Left ventricle myocardium inferior (tissue), 1 donor: Measurements from ENCODE around the gene TTC39A. TPM values are rescaled to one million over a fixed set of nuclear protein-coding genes. Genes with fewer than 3 reads are reported as not detected.

Experiments used
- DNase-seq: peaks from one replicate; pipeline ENCODE4 v3.0.0-alpha.2; 2020
- H3K27ac ChIP-seq: fragments of 200-600 bp; replicated peaks from 2 replicates; pipeline ENCODE4 v1.8.0; 2021
- H3K27me3 ChIP-seq: fragments of 200-600 bp; 2 replicates; pipeline ENCODE4 v1.8.0; 2021; ENCODE audit warnings: low read depth
- H3K36me3 ChIP-seq: fragments of 200-600 bp; 2 replicates; pipeline ENCODE4 v1.8.0; 2021
- H3K4me1 ChIP-seq: fragments of 200-600 bp; 2 replicates; pipeline ENCODE4 v1.8.0; 2021
- H3K4me3 ChIP-seq: fragments of 200-600 bp; 2 replicates; pipeline ENCODE4 v1.8.0; 2021; ENCODE audit warnings: mild to moderate bottlenecking, moderate library complexity
- H3K9me3 ChIP-seq: fragments of 200-600 bp; replicated peaks from 2 replicates; pipeline ENCODE4 v1.8.0; 2021
- CTCF ChIP-seq: fragments of 200-600 bp; IDR thresholded peaks from 2 replicates; pipeline ENCODE4 v1.8.0; 2021; ENCODE audit warnings: antibody characterized with exemption, mild to moderate bottlenecking, borderline replicate concordance
- intact Hi-C: fragments of 100-400 bp; cut with micrococcal nuclease; formaldehyde crosslinking; loops from one replicate; pipeline ENCODE4 v1.11.0; 2022
- total RNA-seq: library from RNA; stranded (reverse); fragmentation: NEBNext Ultra II Directional; extraction: Animal tissue kit (Norgen Biotek cat#: 25700); gene quantifications from one replicate; pipeline ENCODE4 v1.2.1, GENCODE V29; 2021
- donor health status: DM: no; HTN: yes; CAD: no; lungs with severe emphysema.

Gene TTC39A
- total RNA-seq, 1 donor from 2014 or later: 25.7 TPM

DNA sequence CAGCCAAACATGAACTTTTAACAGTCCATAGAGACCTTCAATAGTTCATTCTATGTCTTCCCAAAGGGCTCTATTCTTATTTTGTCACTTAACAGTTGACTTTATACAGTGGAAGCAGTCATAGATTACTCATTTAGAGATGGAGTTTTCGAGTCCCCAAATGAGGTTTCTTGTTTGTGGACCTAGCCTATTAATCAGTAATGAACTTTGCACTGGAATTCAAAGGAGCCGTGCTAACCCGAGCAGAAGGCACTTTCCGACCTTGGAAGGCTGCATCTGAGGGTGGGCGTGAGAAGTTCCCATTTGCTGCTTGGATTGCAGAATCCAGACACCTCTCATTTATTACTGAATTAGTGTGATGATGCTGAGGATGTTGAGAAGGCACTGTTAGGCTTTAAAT lies 46.4 kb downstream of the TTC39A start:
- no peak for DNase-seq
- H3K4me3 ChIP-seq: no peak overlapping the region
- H3K9me3 ChIP-seq: no peaks in the 10 kb centered on the region
- no peaks in the 10 kb centered on the region for H3K27me3 ChIP-seq
- peaks cover 24% of the 10 kb centered on the region for H3K4me1 ChIP-seq
- intact Hi-C loops: no loop called here
- no peak overlapping the region for H3K27ac ChIP-seq
- H3K36me3 ChIP-seq: peaks cover 15% of the 10 kb centered on the region
- TF ChIP-seq CTCF: no peak

- Histone ChIP-seq H3K36me3 (peaks cover 4% of the 10 kb centered on the region), H3K27ac (no peak overlapping the region), H3K9me3 (no peaks in the 10 kb centered on the region), H3K4me1 (peaks cover 24% of the 10 kb centered on the region), H3K4me3 (no peak overlapping the region), H3K27me3 (no peaks in the 10 kb centered on the region)
- intact Hi-C loops: no loop called here
- DNase-seq: no peak
- no peak for TF ChIP-seq CTCF
These were observed 47.8 kb downstream of the TTC39A start for GRCh38 chr1:51282605-51283004.

DNA sequence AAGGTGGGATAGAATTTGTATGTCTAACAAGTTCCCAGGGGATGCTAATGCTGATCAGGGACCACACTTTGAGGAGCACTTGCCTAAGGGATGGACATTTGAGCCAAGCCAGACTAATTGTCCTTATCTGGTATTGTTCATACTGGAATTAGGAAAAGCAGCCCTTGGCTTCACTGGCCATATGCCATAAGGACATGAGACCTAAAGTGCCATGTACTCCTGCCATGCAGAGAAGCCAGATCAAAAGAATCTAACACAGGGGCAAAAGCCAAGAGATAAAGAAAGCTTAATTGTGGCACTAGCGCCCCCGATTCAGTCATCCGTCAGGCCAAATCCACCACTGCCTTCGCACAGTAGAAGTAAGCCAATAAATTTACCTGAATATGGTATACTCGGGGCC lies 48.6 kb downstream of the TTC39A start:
- H3K4me1 ChIP-seq: peaks cover 24% of the 10 kb centered on the region
- H3K9me3 ChIP-seq: no peaks in the 10 kb centered on the region
- no peaks in the 10 kb centered on the region for H3K27me3 ChIP-seq
- no peak overlapping the region for H3K4me3 ChIP-seq
- DNase-seq: no peak
- TF ChIP-seq CTCF: no peak
- H3K27ac ChIP-seq: no peak overlapping the region
- no peaks in the 10 kb centered on the region for H3K36me3 ChIP-seq
- intact Hi-C loops: no loop called here

DNA sequence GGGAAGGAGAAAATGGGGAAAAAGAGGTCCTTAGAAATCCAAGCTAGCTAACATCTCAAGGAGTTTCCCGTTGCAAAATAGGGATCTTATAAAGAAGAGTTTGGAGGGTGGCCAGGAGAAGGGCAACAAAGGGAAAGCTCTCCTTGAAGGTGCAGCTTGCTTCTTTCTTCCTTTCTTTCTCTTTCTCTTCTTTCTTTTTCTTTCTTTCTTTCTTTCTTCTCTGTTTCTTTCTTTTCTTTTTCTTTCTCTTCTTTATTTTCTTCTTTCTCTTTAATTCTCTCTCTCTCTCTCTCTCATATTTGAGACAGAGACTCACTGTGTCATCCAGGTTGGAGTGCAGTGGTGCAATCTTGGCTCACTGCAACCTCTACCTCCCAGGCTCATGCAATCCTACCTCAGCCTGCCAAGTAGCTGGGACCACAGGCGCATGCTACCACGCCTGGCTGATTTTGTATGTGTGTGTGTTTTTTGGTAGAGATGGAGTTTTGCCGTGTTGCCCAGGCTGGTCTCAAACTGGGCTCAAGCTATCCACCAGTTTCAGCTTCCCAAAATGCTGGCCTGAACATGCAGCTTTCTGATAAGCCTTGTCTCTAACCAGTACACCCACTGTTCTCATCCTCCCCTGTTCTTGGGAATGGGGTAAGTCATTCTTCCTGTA lies 49.9 kb downstream of the TTC39A start:
- no peak for TF ChIP-seq CTCF
- no peak for DNase-seq
- intact Hi-C loops: no loop called here

GRCh38 chr1:51276286-51276685 lies 54.1 kb downstream of the TTC39A start:
- H3K36me3 ChIP-seq: peaks cover 13% of the 10 kb centered on the region
- no peak for TF ChIP-seq CTCF

More for the DNA sequence above, 49.9 kb downstream of the TTC39A start:
- Histone ChIP-seq H3K4me3 (no peak overlapping the region), H3K27ac (no peak overlapping the region), H3K27me3 (no peaks in the 10 kb centered on the region), H3K36me3 (no peaks in the 10 kb centered on the region), H3K4me1 (peaks cover 24% of the 10 kb centered on the region), H3K9me3 (no peaks in the 10 kb centered on the region)

More at GRCh38 chr1:51276286-51276685, 54.1 kb downstream of the TTC39A start:
- intact Hi-C loops: no loop called here
- Histone ChIP-seq H3K27me3 (no peaks in the 10 kb centered on the region), H3K4me1 (peaks cover 10% of the 10 kb centered on the region), H3K4me3 (no peak overlapping the region), H3K9me3 (no peaks in the 10 kb centered on the region), H3K27ac (no peak overlapping the region)
- no peak for DNase-seq
